ENCODE measurements around the gene ACTL8. TPM values are rescaled to one million over a fixed set of nuclear protein-coding genes. Genes with fewer than 3 reads are reported as not detected.

ACTL8 gene
- total and polyA plus RNA-seq, 2 experiments from 2014 or later: 0.38 to 0.71 TPM

- Mint-ChIP-seq H3K36me3 (ENCODE audit: low read depth) (no peaks in the 10 kb centered on the region), H3K27me3 (ENCODE audit: insufficient read depth, low read depth, poor library complexity) (peaks cover 2% of the 10 kb centered on the region), H3K4me3 (no peak overlapping the region), H3K4me1 (no peaks in the 10 kb centered on the region), H3K27ac (no peak overlapping the region), H3K9me3 (no peaks in the 10 kb centered on the region; the same call in 2 of the 3 replicates)
- Histone ChIP-seq H3K79me2 (replicated peaks; ENCODE audit: insufficient read depth) (no peaks in the 10 kb centered on the region), H3K4me1 (ENCODE audit: insufficient read depth) (no peaks in the 10 kb centered on the region), H2AFZ (no peak overlapping the region), H3F3A (replicated peaks; ENCODE audit: low read depth) (no peaks in the 10 kb centered on the region), H3K9me2 (ENCODE audit: insufficient read depth) (no peaks in the 10 kb centered on the region), H3K27ac (ENCODE audit: low read depth) (no peak overlapping the region), H3K36me3 (ENCODE audit: insufficient read depth) (no peaks in the 10 kb centered on the region), H3K4me3 (no peak overlapping the region), H3K27me3 (ENCODE audit: insufficient read depth) (no peaks in the 10 kb centered on the region), H4K20me1 (replicated peaks; ENCODE audit: insufficient read depth) (no peaks in the 10 kb centered on the region), H3K4me2 (no peak overlapping the region)
- TF ChIP-seq CTCF (conservative IDR thresholded peaks at IDR 0.05; ENCODE audit: low read depth in 2 of 2) (no peak), POLR2AphosphoS5 (IDR thresholded peaks at IDR 0.05; ENCODE audit: low read depth) (no peak), NANOG (IDR thresholded peaks at IDR 0.05; ENCODE audit: borderline replicate concordance) (no peak), ETS1 (IDR thresholded peaks at IDR 0.05) (no peak), ZNF114 (CRISPR knock-in tag; IDR thresholded peaks at IDR 0.05) (no peak), STAT1 (IDR thresholded peaks at IDR 0.05; ENCODE audit: unreplicated experiment) (no peak), REST (IDR thresholded peaks at IDR 0.05; ENCODE audit: unreplicated experiment) (no peak), ZNF462 (CRISPR knock-in tag; IDR thresholded peaks at IDR 0.05) (no peak), EZH2phosphoT487 (IDR thresholded peaks at IDR 0.05; ENCODE audit: unreplicated experiment) (no peak), ZNF331 (CRISPR knock-in tag; IDR thresholded peaks at IDR 0.05; ENCODE audit: low read depth) (no peak), JUNB (IDR thresholded peaks at IDR 0.05; ENCODE audit: unreplicated experiment) (no peak), EZH2 (IDR thresholded peaks at IDR 0.05; ENCODE audit: low read depth, unreplicated experiment) (no peak)
- no peak for ATAC-seq
- DNase-seq (ENCODE audit: low spot score): no peak
Observed at GRCh38 chr1:17721444-17721843, 33.7 kb upstream of the ACTL8 start.
